ENCODE results near the gene PLEKHA8. TPM values are rescaled to one million over a fixed set of nuclear protein-coding genes. Genes with fewer than 3 reads are reported as not detected.

The PLEKHA8 gene
- total and polyA plus RNA-seq, 2 of the 8 experiments (the other 6 are each of a cell fraction or from before 2014, with no cell fraction given): 10.7 to 44.0 TPM

GRCh38 chr7:29998489-29998888 lies 29.7 kb upstream of the PLEKHA8 start:
- Histone ChIP-seq H4K5ac (ENCODE audit: insufficient read length, low read depth, low read length) (no peak overlapping the region), H3K4me2 (ENCODE audit: insufficient read depth in 1 of 2, low read depth in 2 of 2, low read length in 2 of 2) (no peak overlapping the region), H3K4ac (replicated peaks; ENCODE audit: insufficient read length, low read depth, low read length) (no peak overlapping the region), H2AK5ac (ENCODE audit: low read depth, low read length) (no peak overlapping the region), H3K36me3 (ENCODE audit: control insufficient read depth in 2 of 4, insufficient read depth in 4 of 4, low read length in 3 of 4) (no peaks in the 10 kb centered on the region), H3K9me3 (ENCODE audit: insufficient read depth in 2 of 2, low read depth in 1 of 2, low read length in 1 of 2) (peaks cover 6 to 7% of the 10 kb centered on the region in 2 experiments), H3K27me3 (replicated peaks in 1 of 4; ENCODE audit: control insufficient read depth in 3 of 4, extremely low read depth in 1 of 4, insufficient read depth in 3 of 4, low read length in 3 of 4) (no peaks in the 10 kb centered on the region; a peak in 1 of 7 replicates), H2BK15ac (ENCODE audit: low read length) (no peak overlapping the region), H2BK12ac (ENCODE audit: low read depth, low read length) (no peak overlapping the region), H3K14ac (ENCODE audit: insufficient read length) (no peak overlapping the region), H3K79me2 (ENCODE audit: control insufficient read depth in 1 of 2, insufficient read depth in 2 of 2, low read length in 2 of 2) (no peaks in the 10 kb centered on the region), H3K79me1 (ENCODE audit: low read depth, low read length) (no peaks in the 10 kb centered on the region), H4K91ac (replicated peaks; ENCODE audit: insufficient read length, low read length) (no peak overlapping the region), H3K27ac (ENCODE audit: low read depth, low read length) (no peak overlapping the region), H3K23ac (ENCODE audit: insufficient read length) (no peak overlapping the region), H3K18ac (ENCODE audit: extremely low read depth, low read length) (no peak overlapping the region), H3K23me2 (ENCODE audit: low read depth, low read length) (no peaks in the 10 kb centered on the region), H4K8ac (ENCODE audit: extremely low read depth, insufficient read depth, low read length) (no peak overlapping the region), H2BK20ac (ENCODE audit: low read length) (no peak overlapping the region), H2BK120ac (replicated peaks; ENCODE audit: low read depth, low read length) (no peak overlapping the region), H2BK5ac (ENCODE audit: low read depth, low read length) (no peak overlapping the region), H4K20me1 (replicated peaks in 1 of 2; ENCODE audit: control insufficient read depth in 1 of 2, insufficient read depth in 2 of 2, low read length in 2 of 2) (no peaks in the 10 kb centered on the region), H3K4me1 (replicated peaks in 1 of 4; ENCODE audit: control insufficient read depth in 3 of 4, insufficient read depth in 4 of 4, low read length in 3 of 4) (peaks cover 0 to 4% (median 0%) of the 10 kb centered on the region in 4 experiments; a peak in 3 of 7 replicates), H3K4me3 (ENCODE audit: extremely low read depth in 1 of 4, insufficient read depth in 2 of 4, low read depth in 3 of 4, low read length in 4 of 4) (no peak overlapping the region), H3K9ac (replicated peaks in 1 of 4; ENCODE audit: extremely low read depth in 1 of 4, low read depth in 3 of 4, low read length in 3 of 4) (no peak overlapping the region), H3K56ac (replicated peaks; ENCODE audit: insufficient read length, low read depth, low read length) (no peak overlapping the region), H2AFZ (ENCODE audit: low read length) (no peak overlapping the region)
- ChIA-PET POLR2A (ENCODE audit: partially characterized antibody) (no interaction called here), CTCF (ENCODE audit: partially characterized antibody) (interaction anchor here (0.7 kb wide), 1 partner anchor 117 kb away, joined by 4 read pairs; no protein-coding TSS in a partner anchor)
- no peak for FAIRE-seq
- DNase-seq (ENCODE audit: low read depth in 1 of 2, low spot score in 2 of 2): no peak
- TF ChIP-seq JUND (IDR thresholded peaks at IDR 0.05; ENCODE audit: low read length) (no peak), YY1 (IDR thresholded peaks at IDR 0.05; ENCODE audit: low read depth, low read length) (no peak), NANOG (IDR thresholded peaks at IDR 0.05; ENCODE audit: insufficient read depth, low read depth, low read length, poor library complexity, severe bottlenecking) (no peak), SUZ12 (IDR thresholded peaks at IDR 0.05; ENCODE audit: low read length) (no peak)
